Measurements from ENCODE around the gene GGCX. TPM values are rescaled to one million over a fixed set of nuclear protein-coding genes. Genes with fewer than 3 reads are reported as not detected.

Gene GGCX
- total and polyA plus RNA-seq, 2 of the 13 experiments (the other 11 are each of a cell fraction or from before 2014, with no cell fraction given), result 72.5 to 103 TPM

GRCh38 chr2:85558160-85558559 lies 3.1 kb downstream of the GGCX start (continued):
- TF ChIP-seq HNF1A (IDR thresholded peaks at IDR 0.05; ENCODE audit: low read depth), result no peak
- TF ChIP-seq HNF1A (CRISPR knock-in tag; IDR thresholded peaks at IDR 0.05; ENCODE audit: borderline replicate concordance), result peak; percentile 79; the same call in 1 of the 2 replicates
- TF ChIP-seq ZSCAN21 (CRISPR knock-in tag; IDR thresholded peaks at IDR 0.05; ENCODE audit: borderline replicate concordance), result no peak
- TF ChIP-seq ZNF256 (CRISPR knock-in tag; conservative IDR thresholded peaks at IDR 0.05), result no peak
- peak; percentile 48; the same call in 1 of the 2 replicates for TF ChIP-seq ZMYM2 (CRISPR knock-in tag; IDR thresholded peaks at IDR 0.05)
- TF ChIP-seq, protein P1, sequence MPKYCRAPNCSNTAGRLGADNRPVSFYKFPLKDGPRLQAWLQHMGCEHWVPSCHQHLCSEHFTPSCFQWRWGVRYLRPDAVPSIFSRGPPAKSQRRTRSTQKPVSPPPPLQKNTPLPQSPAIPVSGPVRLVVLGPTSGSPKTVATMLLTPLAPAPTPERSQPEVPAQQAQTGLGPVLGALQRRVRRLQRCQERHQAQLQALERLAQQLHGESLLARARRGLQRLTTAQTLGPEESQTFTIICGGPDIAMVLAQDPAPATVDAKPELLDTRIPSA (CRISPR knock-in tag; IDR thresholded peaks at IDR 0.05; ENCODE audit: borderline replicate concordance), result no peak
- no peak for TF ChIP-seq ZNF788 (CRISPR knock-in tag; IDR thresholded peaks at IDR 0.05; ENCODE audit: borderline replicate concordance)
- TF ChIP-seq ESRRA (CRISPR knock-in tag; IDR thresholded peaks at IDR 0.05; ENCODE audit: low read depth), result 0 out of 2 replicates have a peak, but pooled peaks have one; percentile 39
- 0 out of 2 replicates have a peak, but pooled peaks have one; percentile 44 for TF ChIP-seq SSRP1 (CRISPR knock-in tag; IDR thresholded peaks at IDR 0.05)
- TF ChIP-seq THAP11 (CRISPR knock-in tag; IDR thresholded peaks at IDR 0.05), result 0 out of 2 replicates have a peak, but pooled peaks have one; percentile 37
- TF ChIP-seq ZFP36L2 (CRISPR knock-in tag; IDR thresholded peaks at IDR 0.05), result no peak
- TF ChIP-seq TOE1 (CRISPR knock-in tag; IDR thresholded peaks at IDR 0.05), result no peak
- TF ChIP-seq ZNF12 (CRISPR knock-in tag; IDR thresholded peaks at IDR 0.05), result no peak
- TF ChIP-seq THYN1 (CRISPR knock-in tag; IDR thresholded peaks at IDR 0.05; ENCODE audit: borderline replicate concordance, low read depth), result no peak
- no peak for TF ChIP-seq ZFP1 (CRISPR knock-in tag; IDR thresholded peaks at IDR 0.05)
- no peak for TF ChIP-seq ONECUT2 (CRISPR knock-in tag; IDR thresholded peaks at IDR 0.05)
- TF ChIP-seq MAX (IDR thresholded peaks at IDR 0.05), result 0 out of 2 replicates have a peak, but pooled peaks have one; percentile 23
- TF ChIP-seq ZFP91 (CRISPR knock-in tag; IDR thresholded peaks at IDR 0.05; ENCODE audit: borderline replicate concordance), result no peak; the same call in 1 of the 2 replicates

All from HepG2 (cell line).